GM19455 (cell line): ENCODE measurements around the gene ATG9A.

Source experiments
- ATAC-seq: cut with Tn5 transposase; IDR thresholded peaks from one replicate; pipeline ENCODE4 v1.9.1; 2021; ENCODE audit not compliant: unreplicated experiment

Gene ATG9A

GRCh38 chr2:219252900-219253752 lies 23.7 kb upstream of the ATG9A start, which contains the start of gene TUBA4B:
TSS of gene TUBA4B (plus strand) at chr2:219253243. CDS start at chr2:219253408, 165 bp downstream.
- peak; percentile 28 for ATAC-seq

GRCh38 chr2:219252570-219252899 lies 23.1 kb upstream of the ATG9A start:
- no peak for ATAC-seq

GRCh38 chr2:219252084-219252483 lies 22.6 kb upstream of the ATG9A start:
- no peak for ATAC-seq

- no peak for ATAC-seq
These were observed 22.2 kb upstream of the ATG9A start for GRCh38 chr2:219251656-219252055.

GRCh38 chr2:219250049-219250781 lies 20.8 kb upstream of the ATG9A start:
- ATAC-seq, result no peak

GRCh38 chr2:219249203-219249980 lies 20.0 kb upstream of the ATG9A start:
- no peak for ATAC-seq

GRCh38 chr2:219248845-219249202 lies 19.4 kb upstream of the ATG9A start:
- no peak for ATAC-seq

GRCh38 chr2:219247678-219248642 lies 18.5 kb upstream of the ATG9A start:
- ATAC-seq, result no peak

GRCh38 chr2:219246559-219246958 lies 17.1 kb upstream of the ATG9A start:
- ATAC-seq, result no peak

- no peak for ATAC-seq
These were observed 16.4 kb upstream of the ATG9A start for GRCh38 chr2:219245899-219246230.

GRCh38 chr2:219245148-219245898 lies 15.9 kb upstream of the ATG9A start, which contains the start of the genes GLB1L and STK16:
TSS of gene GLB1L (minus strand) at chr2:219245444. CDS start at chr2:219243573, 1,871 bp downstream.
TSS of gene STK16 (plus strand) at chr2:219245479. CDS start at chr2:219246000, 521 bp downstream.
- peak; percentile 87 for ATAC-seq

GRCh38 chr2:219244789-219245147 lies 15.3 kb upstream of the ATG9A start:
- no peak for ATAC-seq

- ATAC-seq, result no peak
These were observed 13.9 kb upstream of the ATG9A start for GRCh38 chr2:219243291-219243761.

- no peak for ATAC-seq
These were observed 4.9 kb upstream of the ATG9A start for GRCh38 chr2:219234331-219234730.

GRCh38 chr2:219230059-219230540 lies 664 bp upstream of the ATG9A start:
- ATAC-seq, result no peak

GRCh38 chr2:219228911-219229304 lies 528 bp downstream of the ATG9A start:
- no peak for ATAC-seq

GRCh38 chr2:219228041-219228910 lies 1.2 kb downstream of the ATG9A start:
- ATAC-seq, result no peak

- ATAC-seq, result no peak
These were observed 4.1 kb downstream of the ATG9A start for GRCh38 chr2:219225350-219225749.
